Measurements from ENCODE around the gene DIS3L2.
"Not testable (repeated sequence)": the region's sequence is repeated elsewhere in the genome, so short reads cannot be mapped to it uniquely, and the experiment has no call there.

DIS3L2 gene

GRCh38 chr2:232336981-232337720, 375.6 kb downstream of the DIS3L2 start:
- ATAC-seq (replicated peaks) = no peak
- no peak overlapping the region for H3K4me3 Mint-ChIP-seq
- H3K27me3 Mint-ChIP-seq = no peaks in the 10 kb centered on the region
- DNase-seq = no peak
- H3K9me3 Mint-ChIP-seq = no peaks in the 10 kb centered on the region
- H3K36me3 Mint-ChIP-seq = peaks cover 8 to 30% of the 10 kb centered on the region in 2 donors
- H3K27ac Mint-ChIP-seq = no peak overlapping the region
- H3K4me1 Mint-ChIP-seq = no peaks in the 10 kb centered on the region

- not testable (repeated sequence) for DNase-seq; H3K27me3 Mint-ChIP-seq; H3K4me1 Mint-ChIP-seq; ATAC-seq (replicated peaks); H3K4me3 Mint-ChIP-seq; H3K27ac Mint-ChIP-seq; H3K9me3 Mint-ChIP-seq
- H3K36me3 Mint-ChIP-seq = peaks cover 8 to 28% of the 10 kb centered on the region in 2 donors
Observed at GRCh38 chr2:232338094-232338758, 376.7 kb downstream of the DIS3L2 start.

- H3K27me3 Mint-ChIP-seq = no peaks in the 10 kb centered on the region
- peaks cover 7 to 26% of the 10 kb centered on the region in 2 donors for H3K36me3 Mint-ChIP-seq
- H3K9me3 Mint-ChIP-seq = no peaks in the 10 kb centered on the region
- H3K27ac Mint-ChIP-seq = no peak overlapping the region
- H3K4me1 Mint-ChIP-seq = no peaks in the 10 kb centered on the region
- ATAC-seq (replicated peaks) (no peak), DNase-seq (no peak)
- no peak overlapping the region for H3K4me3 Mint-ChIP-seq
Observed at GRCh38 chr2:232338759-232339106, 377.2 kb downstream of the DIS3L2 start.

- Mint-ChIP-seq H3K4me3 (no peak overlapping the region), H3K36me3 (peaks cover 1 to 24% of the 10 kb centered on the region in 2 donors), H3K9me3 (no peaks in the 10 kb centered on the region), H3K27ac (peak overlapping the region; percentile 89), H3K27me3 (no peaks in the 10 kb centered on the region), H3K4me1 (no peaks in the 10 kb centered on the region)
- ATAC-seq (replicated peaks) (peak in 1 of 2 donors; percentile 10), DNase-seq (no peak)
Observed at GRCh38 chr2:232339121-232340081, 377.9 kb downstream of the DIS3L2 start.

GRCh38 chr2:232340171-232340935, 378.8 kb downstream of the DIS3L2 start:
- peaks cover 1 to 24% of the 10 kb centered on the region in 2 donors for H3K36me3 Mint-ChIP-seq
- H3K27ac Mint-ChIP-seq = peak overlapping the region; percentile 89
- H3K9me3 Mint-ChIP-seq = no peaks in the 10 kb centered on the region
- no peaks in the 10 kb centered on the region for H3K27me3 Mint-ChIP-seq
- peak in 1 of 2 donors; percentile 14 for ATAC-seq (replicated peaks)
- no peak overlapping the region for H3K4me3 Mint-ChIP-seq
- DNase-seq = no peak
- no peaks in the 10 kb centered on the region for H3K4me1 Mint-ChIP-seq

- no peaks in the 10 kb centered on the region for H3K4me1 Mint-ChIP-seq
- DNase-seq = no peak
- H3K36me3 Mint-ChIP-seq = peaks cover 1 to 20% of the 10 kb centered on the region in 2 donors
- no peak overlapping the region for H3K4me3 Mint-ChIP-seq
- no peaks in the 10 kb centered on the region for H3K9me3 Mint-ChIP-seq
- H3K27me3 Mint-ChIP-seq = no peaks in the 10 kb centered on the region
- H3K27ac Mint-ChIP-seq = no peak overlapping the region
- ATAC-seq (replicated peaks) = no peak
Observed at GRCh38 chr2:232341061-232341738, 379.7 kb downstream of the DIS3L2 start.

- Mint-ChIP-seq H3K4me3 (no peak overlapping the region), H3K9me3 (no peaks in the 10 kb centered on the region), H3K4me1 (no peaks in the 10 kb centered on the region), H3K27me3 (no peaks in the 10 kb centered on the region), H3K36me3 (peaks cover 1 to 20% of the 10 kb centered on the region in 2 donors), H3K27ac (no peak overlapping the region)
- DNase-seq = no peak
- ATAC-seq (replicated peaks) = no peak
Observed at GRCh38 chr2:232341739-232342126, 380.2 kb downstream of the DIS3L2 start.

- H3K4me1 Mint-ChIP-seq = no peaks in the 10 kb centered on the region
- ATAC-seq (replicated peaks) (no peak), DNase-seq (no peak)
- peaks cover 0 to under 1% of the 10 kb centered on the region in 2 donors for H3K27me3 Mint-ChIP-seq
- no peak overlapping the region for H3K4me3 Mint-ChIP-seq
- peak overlapping the region; percentile 84 for H3K27ac Mint-ChIP-seq
- H3K9me3 Mint-ChIP-seq = no peaks in the 10 kb centered on the region
- H3K36me3 Mint-ChIP-seq = peaks cover 0 to 20% of the 10 kb centered on the region in 2 donors
Observed at GRCh38 chr2:232342635-232343565, 381.4 kb downstream of the DIS3L2 start.

- Mint-ChIP-seq H3K4me1 (no peaks in the 10 kb centered on the region), H3K36me3 (peaks cover 0 to 17% of the 10 kb centered on the region in 2 donors), H3K27ac (no peak overlapping the region), H3K27me3 (peaks cover 5 to 10% of the 10 kb centered on the region in 2 donors), H3K9me3 (no peaks in the 10 kb centered on the region), H3K4me3 (no peak overlapping the region)
- DNase-seq = no peak
- no peak for ATAC-seq (replicated peaks)
Observed at GRCh38 chr2:232343821-232344220, 382.3 kb downstream of the DIS3L2 start.

- no peaks in the 10 kb centered on the region for H3K9me3 Mint-ChIP-seq
- H3K4me1 Mint-ChIP-seq = no peaks in the 10 kb centered on the region
- ATAC-seq (replicated peaks) = no peak
- peaks cover 10 to 21% of the 10 kb centered on the region in 2 donors for H3K27me3 Mint-ChIP-seq
- no peak overlapping the region for H3K4me3 Mint-ChIP-seq
- no peak overlapping the region for H3K27ac Mint-ChIP-seq
- H3K36me3 Mint-ChIP-seq = peaks cover 0 to 7% of the 10 kb centered on the region in 2 donors
- DNase-seq = no peak
Observed at GRCh38 chr2:232345251-232345650, 383.7 kb downstream of the DIS3L2 start.

GRCh38 chr2:232347369-232347768, 385.9 kb downstream of the DIS3L2 start:
- Mint-ChIP-seq H3K4me3 (no peak overlapping the region), H3K27me3 (peaks cover 21 to 34% of the 10 kb centered on the region in 2 donors), H3K9me3 (no peaks in the 10 kb centered on the region), H3K27ac (no peak overlapping the region), H3K4me1 (peaks cover 0 to 3% of the 10 kb centered on the region in 2 donors), H3K36me3 (no peaks in the 10 kb centered on the region)
- no peak for ATAC-seq (replicated peaks)
- DNase-seq = no peak

- Mint-ChIP-seq H3K9me3 (no peaks in the 10 kb centered on the region), H3K4me1 (peaks cover 0 to 3% of the 10 kb centered on the region in 2 donors), H3K4me3 (no peak overlapping the region), H3K36me3 (no peaks in the 10 kb centered on the region), H3K27ac (no peak overlapping the region), H3K27me3 (peaks cover 26 to 49% of the 10 kb centered on the region in 2 donors)
- ATAC-seq (replicated peaks) (no peak), DNase-seq (no peak)
Observed at GRCh38 chr2:232348936-232349335, 387.4 kb downstream of the DIS3L2 start.
